Colon (tissue), 2 donors: Measurements from ENCODE around the gene CTNNA1.
"Not testable (repeated sequence)": the region's sequence is repeated elsewhere in the genome, so short reads cannot be mapped to it uniquely, and the experiment has no call there.

Experiments used
- FAIRE-seq: peaks from 2 replicates; lab custom pipeline; 2012; peaks lifted over from hg19 to GRCh38; lab: Jason Lieb, UNC
- donor health status: control.
- donor health status: control.

Gene CTNNA1

GRCh38 chr5:138898299-138898698 is 145.1 kb downstream of the CTNNA1 start:
- no peak for FAIRE-seq

- FAIRE-seq, result no peak
Measured at GRCh38 chr5:138898742-138899141, 145.5 kb downstream of the CTNNA1 start.

DNA sequence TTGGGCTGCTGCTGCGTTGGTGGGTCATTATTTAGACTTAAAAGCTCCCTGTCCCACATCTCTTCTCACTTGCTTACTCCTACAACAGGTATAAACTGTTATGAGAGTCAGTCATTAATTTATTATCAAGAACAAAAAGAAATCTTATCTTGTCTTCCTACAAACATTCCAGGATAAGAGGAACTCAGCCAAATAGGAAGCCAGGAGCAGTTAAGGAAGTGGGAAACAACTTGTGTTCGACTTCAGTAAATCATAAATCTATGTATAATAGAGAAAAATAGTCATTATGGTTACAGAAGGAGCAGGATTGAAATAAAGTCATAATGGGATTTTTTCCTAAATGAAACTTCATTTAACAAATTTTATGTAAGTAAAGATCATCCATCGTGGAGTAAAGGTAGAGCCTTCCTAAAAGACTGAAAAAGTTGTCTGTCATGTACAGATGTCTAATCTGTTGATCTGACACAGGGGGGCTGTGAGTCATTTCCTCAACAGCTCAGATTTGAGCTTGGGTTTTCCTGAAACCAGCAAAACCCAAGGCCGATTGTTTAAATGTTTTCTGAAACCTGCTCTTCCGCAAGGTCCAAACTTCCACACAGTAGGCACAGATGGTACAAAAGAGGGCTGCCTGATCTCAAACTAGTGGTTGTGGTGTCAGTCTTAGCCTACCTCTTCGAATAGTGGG is 147.2 kb downstream of the CTNNA1 start:
- FAIRE-seq, result no peak

DNA sequence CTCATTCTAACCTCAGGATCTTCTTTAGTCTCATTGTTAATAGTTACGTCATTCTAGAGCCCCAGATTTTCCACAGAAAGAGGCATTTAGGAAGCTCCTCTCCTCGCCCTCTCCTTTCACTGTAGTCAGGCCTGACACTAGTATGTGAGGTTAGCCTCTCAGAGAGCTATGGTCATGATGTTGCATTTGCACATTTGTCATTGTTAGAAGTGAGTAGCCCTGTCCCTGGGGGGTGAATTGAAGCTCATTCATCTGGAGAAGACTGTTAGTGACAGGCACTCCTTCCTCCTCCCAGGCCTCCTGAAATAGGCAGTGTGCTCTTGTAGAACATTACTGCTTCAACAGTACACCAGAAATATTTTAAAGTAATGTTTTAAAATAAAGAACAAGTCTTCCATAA is 148.5 kb downstream of the CTNNA1 start:
- FAIRE-seq, result no peak

GRCh38 chr5:138903130-138903775 is 150.0 kb downstream of the CTNNA1 start:
- no peak for FAIRE-seq

DNA sequence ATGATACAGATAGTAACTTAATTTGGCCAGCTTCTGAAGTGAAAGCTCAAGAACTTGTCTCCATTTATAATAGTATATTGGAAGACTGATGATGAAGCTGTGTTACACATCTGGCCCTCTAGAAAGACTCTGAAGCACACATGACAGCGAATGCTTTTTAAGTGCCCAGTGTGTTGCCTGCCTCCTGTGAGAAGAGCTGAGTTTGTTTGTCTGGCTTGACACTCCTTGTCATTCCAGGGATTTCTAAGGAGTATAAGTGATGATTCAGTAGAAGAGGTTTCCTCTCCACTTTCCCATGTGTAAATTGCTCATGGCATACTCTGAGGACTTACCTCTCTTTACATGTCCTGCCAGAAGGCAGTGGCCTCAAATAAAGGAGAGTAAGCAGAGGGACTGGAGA is 152.3 kb downstream of the CTNNA1 start:
- no peak for FAIRE-seq

GRCh38 chr5:138909734-138910133 is 156.5 kb downstream of the CTNNA1 start:
- no peak for FAIRE-seq

GRCh38 chr5:138910546-138911185 is 157.4 kb downstream of the CTNNA1 start:
- no peak for FAIRE-seq

DNA sequence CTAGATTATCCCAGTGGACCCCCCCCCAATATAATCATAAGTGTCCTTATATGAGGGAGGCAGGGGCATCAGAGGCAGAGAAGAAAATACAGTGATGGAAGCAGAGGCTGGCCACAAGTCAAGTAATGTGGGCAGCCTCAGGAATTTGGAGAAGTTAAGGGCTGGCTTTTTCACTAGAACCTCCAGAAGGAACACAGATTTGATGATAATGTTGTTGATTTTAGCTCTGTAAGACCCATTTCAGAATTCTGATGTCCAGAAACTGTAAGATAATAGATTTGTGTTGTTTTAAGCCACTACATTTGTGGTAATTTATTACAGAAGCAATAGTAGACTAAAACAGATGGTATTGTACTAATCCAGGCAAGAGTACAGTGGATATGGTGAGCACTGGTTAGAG is 158.2 kb downstream of the CTNNA1 start:
- FAIRE-seq, result no peak

- no peak for FAIRE-seq
Measured at GRCh38 chr5:138912093-138912492, 158.9 kb downstream of the CTNNA1 start.

DNA sequence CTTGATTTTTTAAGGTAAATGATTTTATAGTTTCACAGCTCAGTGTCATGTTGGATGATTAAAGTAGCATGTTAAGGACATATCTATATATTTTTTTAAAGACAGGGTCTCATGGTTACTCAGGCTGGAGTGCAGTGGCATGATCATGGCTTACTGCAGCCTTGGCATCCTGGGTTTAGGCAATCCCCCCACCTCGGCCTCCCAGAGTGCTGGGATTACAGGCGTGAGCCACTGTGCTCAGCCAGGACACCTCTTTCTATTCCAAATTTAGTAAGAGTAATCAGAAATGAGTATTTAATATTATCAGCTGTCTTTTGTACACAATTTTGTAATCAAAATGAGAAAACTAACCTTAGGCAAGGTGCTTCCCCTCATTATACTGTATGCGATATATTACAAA is 160.5 kb downstream of the CTNNA1 start:
- FAIRE-seq, result no peak

- FAIRE-seq, result no peak
Measured at GRCh38 chr5:138914338-138914737, 161.1 kb downstream of the CTNNA1 start.

DNA sequence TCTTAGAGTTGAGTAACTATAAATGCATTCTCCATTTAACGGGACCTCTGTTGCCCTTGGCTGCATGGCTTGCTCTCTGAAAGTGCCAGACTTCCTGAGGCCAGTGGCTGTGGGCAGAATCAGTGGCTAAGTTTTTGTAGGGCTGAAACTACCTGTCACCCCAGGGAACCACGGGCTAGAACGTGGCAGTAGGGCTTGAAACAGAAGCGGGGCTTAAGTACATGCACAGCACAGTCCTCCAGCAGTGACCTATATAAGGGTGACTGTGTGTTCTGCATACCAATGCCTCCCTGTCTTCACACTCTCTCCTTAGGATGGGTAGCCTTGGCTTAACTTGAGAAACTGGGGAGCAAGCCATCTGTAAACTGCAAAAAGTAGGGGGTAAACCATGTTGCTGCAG is 165.5 kb downstream of the CTNNA1 start:
- no peak for FAIRE-seq

DNA sequence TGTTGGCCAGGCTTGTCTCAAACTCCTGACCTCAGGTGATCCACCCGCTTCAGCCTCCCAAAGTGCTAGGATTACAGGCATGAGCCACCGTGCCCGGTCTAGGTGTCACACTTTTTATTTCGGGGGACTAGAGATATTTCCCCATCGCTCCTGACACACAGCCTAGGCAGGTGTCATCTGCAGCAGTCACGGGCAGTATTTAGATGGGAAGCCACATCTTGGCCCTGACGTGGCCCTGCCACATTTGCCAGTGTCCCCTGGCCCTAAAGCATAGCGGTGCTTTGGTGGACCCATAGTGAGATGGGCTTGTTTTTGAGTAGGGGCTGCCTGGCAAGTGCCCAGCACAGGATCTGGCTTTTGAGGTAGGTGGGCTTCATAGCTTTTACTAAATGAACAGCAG is 167.0 kb downstream of the CTNNA1 start:
- FAIRE-seq, result no peak

- not testable (repeated sequence) for FAIRE-seq
Measured at GRCh38 chr5:138921362-138921761, 168.1 kb downstream of the CTNNA1 start.

DNA sequence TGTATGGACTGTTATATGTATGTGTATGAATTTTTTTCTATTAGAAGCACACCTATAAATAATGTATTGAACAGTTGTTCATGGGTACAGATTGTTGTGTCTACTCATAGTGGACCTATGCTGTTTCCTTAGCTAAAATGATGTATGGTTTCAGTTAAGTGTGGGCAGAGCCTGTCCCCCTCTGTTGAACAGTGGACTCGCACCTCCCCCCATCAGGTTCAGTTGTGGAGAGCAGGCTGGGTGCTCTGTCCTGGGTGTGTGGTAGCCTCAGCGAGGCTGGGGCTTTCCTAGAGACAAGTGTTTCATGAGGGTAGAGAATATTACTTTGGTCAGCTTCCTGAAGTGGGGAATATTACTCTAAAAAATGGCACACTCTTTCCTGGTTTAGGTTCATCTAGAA is 169.3 kb downstream of the CTNNA1 start:
- FAIRE-seq, result no peak

DNA sequence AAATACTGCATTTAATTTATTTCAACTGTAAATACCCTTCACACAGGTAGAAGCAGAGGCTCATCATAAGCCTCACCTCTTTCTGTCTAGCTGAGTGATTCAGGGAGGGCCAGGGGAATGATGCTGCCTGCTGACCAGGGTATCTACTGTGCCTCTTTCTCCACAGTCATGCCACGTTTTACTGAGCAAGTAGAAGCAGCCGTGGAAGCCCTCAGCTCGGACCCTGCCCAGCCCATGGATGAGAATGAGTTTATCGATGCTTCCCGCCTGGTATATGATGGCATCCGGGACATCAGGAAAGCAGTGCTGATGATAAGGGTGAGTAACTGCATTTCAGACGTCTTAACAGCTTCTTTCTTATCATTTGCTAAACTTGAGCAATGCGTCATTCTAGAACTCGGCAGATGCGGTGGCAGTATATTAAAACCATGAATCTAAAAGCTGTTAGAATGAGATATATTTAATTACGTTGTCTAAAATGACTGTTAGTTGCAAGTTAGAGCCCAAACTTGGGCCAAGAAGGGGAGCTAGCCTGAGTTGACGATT is 171.9 kb downstream of the CTNNA1 start:
- FAIRE-seq, result no peak

DNA sequence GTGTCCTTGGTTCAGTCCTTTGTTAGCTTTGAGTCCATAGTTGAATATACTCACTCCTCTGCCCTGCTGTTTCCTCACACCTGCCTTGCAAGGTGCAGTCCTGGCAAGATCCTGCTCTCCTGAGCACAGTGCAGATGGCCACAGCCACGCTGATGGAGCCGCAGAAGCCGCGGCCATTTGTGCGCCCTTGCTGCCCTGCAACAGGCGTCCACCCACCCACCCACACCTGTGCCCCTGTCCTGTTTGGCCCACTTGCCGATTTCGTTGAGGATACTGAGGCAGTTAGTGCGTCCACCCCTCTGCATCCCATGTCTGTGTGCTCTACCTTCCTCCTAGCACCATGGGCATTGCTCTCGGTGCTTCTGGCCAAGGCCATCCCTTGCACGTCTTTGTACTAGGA is 173.0 kb downstream of the CTNNA1 start:
- FAIRE-seq, result no peak

DNA sequence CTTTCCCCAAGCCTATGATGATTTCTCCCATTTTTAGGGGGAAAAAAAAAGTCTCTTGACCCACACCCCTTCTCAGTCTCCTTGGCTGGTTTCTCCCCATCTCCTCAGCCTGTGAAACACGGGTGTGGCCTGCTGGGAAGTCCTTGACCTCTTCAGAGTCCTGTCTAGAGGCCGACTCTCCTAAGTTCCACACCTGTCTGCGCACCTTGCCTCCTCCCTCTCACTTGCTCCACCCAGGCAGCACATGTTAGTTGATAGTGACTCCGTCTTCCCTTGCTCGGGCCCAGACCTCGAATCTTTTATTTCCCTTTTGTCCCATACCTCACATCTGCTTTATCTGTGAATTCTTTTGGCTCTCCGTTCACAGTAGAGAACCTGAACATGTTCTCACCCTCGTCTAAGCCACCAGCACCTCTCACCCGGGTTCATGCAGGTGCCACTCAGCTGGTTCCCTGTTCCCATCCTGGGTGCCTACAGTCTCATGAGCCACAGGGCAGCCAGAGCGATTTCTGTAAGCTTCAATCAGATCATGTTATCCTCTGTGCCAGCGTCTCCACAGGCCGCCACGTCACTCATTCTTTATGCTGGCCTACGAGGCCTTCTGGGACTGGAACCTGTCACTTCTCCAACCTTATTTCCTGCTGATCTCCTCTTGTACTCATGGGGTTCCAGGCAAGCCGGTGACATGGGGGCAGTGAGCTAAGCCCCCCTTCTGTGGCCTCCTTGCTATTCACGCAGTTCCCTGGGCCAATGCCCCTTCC is 173.6 kb downstream of the CTNNA1 start:
- no peak for FAIRE-seq

GRCh38 chr5:138927544-138927943 is 174.3 kb downstream of the CTNNA1 start:
- no peak for FAIRE-seq

GRCh38 chr5:138927979-138928378 is 174.8 kb downstream of the CTNNA1 start:
- no peak for FAIRE-seq

- no peak for FAIRE-seq
Measured at GRCh38 chr5:138929571-138929955, 176.3 kb downstream of the CTNNA1 start.
